Choroid plexus epithelial cell (primary cell): ENCODE data around the gene LRRC15.

Experiments
- DNase-seq: peaks from one replicate; pipeline ENCODE4 v3.0.0-alpha.2; 2010; ENCODE audit warnings: low read depth
- H3K4me3 ChIP-seq: 2 replicates; pipeline ENCODE4 v1.5.1; 2011; ENCODE audit warnings: low read depth, mild to moderate bottlenecking, control low read depth, low read length, moderate library complexity
- TF ChIP-seq, protein P1 (sequence below): conservative IDR thresholded peaks from 2 replicates; pipeline ENCODE4 v1.5.1; 2011; ENCODE audit warnings: low read depth, mild to moderate bottlenecking, control low read depth, inconsistent platforms, low read length, moderate library complexity

Gene LRRC15

DNA sequence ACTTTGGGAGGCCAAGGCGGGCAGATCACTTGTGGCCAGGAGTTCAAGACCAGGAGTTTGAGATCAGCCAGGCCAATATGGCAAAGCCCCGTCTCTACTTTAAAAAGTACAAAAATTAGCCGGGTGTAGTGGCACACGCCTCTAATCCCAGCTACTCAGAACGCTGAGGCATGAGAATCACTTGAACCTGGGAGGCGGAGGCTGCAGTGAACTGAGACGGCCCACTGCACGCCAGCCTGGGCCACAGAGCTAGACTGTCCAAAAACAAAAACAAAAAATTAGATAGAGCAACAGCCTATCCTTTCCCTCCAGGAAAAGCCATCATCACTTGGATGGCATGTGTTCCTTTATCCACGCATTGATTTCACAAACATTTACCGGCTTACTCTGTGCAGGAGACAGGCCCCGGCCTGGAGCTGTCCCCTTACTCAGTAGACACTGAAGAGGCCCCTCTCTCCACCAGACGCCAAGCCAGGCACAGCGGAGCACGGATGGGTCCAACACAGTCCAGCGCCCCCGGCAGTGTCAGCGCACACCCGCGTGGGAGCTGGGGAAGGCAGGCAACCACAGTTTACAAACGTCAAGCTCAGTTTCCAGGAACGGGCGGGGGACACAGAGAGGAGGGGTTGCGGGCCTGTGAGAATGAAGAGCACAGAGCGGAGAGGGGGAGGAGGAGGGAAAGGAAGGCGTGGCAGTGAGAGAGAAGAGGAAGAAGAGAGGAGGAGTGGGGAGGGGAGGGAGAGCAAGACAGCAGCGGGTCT, 26.4 kb upstream of the LRRC15 start:
- peak; percentile 31 for DNase-seq
- TF ChIP-seq, protein P1, sequence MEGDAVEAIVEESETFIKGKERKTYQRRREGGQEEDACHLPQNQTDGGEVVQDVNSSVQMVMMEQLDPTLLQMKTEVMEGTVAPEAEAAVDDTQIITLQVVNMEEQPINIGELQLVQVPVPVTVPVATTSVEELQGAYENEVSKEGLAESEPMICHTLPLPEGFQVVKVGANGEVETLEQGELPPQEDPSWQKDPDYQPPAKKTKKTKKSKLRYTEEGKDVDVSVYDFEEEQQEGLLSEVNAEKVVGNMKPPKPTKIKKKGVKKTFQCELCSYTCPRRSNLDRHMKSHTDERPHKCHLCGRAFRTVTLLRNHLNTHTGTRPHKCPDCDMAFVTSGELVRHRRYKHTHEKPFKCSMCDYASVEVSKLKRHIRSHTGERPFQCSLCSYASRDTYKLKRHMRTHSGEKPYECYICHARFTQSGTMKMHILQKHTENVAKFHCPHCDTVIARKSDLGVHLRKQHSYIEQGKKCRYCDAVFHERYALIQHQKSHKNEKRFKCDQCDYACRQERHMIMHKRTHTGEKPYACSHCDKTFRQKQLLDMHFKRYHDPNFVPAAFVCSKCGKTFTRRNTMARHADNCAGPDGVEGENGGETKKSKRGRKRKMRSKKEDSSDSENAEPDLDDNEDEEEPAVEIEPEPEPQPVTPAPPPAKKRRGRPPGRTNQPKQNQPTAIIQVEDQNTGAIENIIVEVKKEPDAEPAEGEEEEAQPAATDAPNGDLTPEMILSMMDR, result no peak
- no peak overlapping the region for H3K4me3 ChIP-seq

DNA sequence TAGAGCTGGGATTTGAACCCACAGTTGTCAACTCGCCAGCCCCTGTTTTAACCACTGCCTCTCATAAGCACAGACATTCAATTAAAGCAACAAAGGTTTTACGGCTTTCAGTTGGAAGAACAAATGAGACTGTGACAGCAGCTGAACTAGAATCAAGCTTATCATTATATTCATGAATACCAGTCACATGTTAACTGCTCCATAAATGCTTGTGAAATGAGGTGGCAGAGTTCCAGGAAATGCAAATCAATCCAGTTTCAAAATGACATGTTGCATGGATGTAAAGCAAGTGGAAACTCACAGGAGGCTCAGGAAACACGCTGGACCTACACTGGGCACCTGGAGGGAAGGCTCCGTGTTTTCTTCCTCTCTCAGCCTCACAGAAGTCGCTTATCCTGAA, 25.7 kb upstream of the LRRC15 start:
- no peak overlapping the region for H3K4me3 ChIP-seq
- TF ChIP-seq, protein P1, result no peak
- peak; percentile 20 for DNase-seq

DNA sequence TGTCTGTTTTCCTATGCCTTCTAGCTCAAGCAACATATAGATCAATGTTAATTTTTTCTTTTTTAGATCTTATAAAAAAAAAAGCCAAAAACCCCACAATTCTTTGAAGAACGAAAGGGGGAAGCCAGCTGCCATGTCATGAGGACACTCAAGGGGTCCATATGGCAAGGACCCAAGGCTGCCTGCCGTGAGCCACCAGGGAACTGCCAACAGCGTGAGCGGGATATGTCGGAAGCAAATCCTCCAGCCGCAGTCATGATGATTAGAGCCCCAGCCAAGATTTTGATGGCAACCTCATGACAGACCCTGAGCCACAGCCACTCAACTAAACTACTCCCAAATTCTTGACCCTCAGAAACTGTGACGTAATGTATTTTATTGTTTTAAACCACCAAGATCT, 23.0 kb upstream of the LRRC15 start:
- no peak overlapping the region for H3K4me3 ChIP-seq
- TF ChIP-seq, protein P1, result no peak
- DNase-seq, result no peak

DNA sequence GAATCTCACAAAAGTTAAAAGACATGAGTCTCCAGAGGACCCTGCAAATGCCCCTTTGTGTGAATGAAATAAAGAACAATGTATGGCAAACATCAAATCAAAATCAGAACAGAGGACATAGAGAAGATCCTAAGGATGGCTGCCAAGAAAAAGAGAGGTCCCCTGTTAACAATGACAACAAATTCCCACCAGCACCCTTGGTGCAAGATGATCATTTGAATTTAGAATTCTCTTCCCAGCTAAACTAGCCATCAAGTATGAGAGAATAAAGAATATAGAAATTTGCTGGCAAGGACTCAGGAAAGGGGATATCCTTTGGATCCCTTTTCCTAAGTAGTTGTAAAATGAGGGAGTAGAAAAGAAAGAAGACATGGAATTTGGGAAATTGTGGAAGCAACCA, 21.3 kb upstream of the LRRC15 start:
- H3K4me3 ChIP-seq, result no peak overlapping the region
- DNase-seq, result no peak
- TF ChIP-seq, protein P1, result no peak

DNA sequence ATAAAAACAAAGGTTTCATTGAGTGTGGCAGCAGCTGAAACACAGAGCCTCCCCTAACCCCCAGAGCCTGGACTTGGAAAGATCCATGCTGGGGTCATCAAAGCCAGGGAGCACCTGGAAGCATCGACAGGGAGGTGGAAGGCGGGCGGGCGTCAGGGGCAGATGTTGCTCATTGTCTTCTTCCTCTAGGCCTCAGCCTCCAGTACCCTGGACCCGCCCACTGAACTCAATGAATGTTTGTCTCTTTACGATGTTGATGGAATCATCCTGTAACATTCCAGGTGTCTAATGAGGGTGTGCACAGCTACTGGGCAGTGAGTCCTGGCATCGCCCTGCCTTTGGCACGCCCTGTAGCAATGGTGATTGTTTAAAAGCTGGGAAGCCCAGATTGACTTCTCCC, 19.7 kb upstream of the LRRC15 start:
- H3K4me3 ChIP-seq, result no peak overlapping the region
- DNase-seq, result no peak
- TF ChIP-seq, protein P1, result no peak

DNA sequence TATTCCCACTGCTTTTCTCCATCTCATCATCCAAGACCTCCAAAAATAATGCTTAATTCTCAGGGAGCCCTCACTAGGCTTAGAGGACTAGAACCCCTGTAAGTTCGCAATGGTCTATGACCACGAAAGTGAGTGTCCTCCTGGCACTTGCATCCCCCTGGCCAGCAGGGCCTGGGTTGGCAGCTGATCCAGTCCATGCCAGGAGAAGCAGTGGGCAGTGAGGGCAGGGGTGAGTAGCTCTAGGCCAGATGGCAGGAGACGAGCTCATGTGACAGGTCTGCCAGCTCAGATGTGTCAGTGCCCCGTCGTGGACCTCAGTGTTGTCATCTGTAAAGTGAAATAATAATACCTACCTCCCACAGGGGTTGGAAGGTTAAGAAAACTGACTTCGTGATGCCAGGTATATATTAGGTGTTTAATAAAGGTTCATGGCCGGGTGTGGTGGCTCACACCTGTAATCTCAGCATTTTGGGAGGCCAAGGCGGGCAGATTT, 18.4 kb upstream of the LRRC15 start:
- no peak for DNase-seq
- TF ChIP-seq, protein P1, result no peak

DNA sequence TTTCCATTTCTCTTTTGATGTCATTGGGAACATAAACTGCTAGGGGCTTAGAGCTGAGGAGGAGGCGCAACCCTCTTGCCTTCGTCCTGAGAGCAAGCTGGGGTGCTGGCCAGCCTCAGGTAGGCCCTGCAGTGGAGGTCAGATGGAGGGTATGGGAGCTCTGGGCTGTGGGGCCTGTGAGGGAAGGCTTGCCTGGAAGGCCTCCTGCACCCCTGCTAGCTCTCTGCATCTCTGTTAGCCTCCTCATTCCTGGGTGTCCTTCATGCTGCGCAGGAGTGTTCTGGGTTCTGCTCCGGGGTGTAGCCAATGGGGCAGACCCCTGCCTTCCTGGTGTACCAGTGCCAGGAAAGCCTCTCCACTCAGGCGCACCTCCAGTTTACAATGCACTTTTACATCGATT, 17.7 kb upstream of the LRRC15 start:
- H3K4me3 ChIP-seq, result no peak overlapping the region
- DNase-seq, result no peak
- TF ChIP-seq, protein P1, result no peak

More for the DNA sequence above, 18.4 kb upstream of the LRRC15 start:
- no peak overlapping the region for H3K4me3 ChIP-seq
